ENCODE data around the gene CTRB2.
"Not testable (repeated sequence)": the region's sequence is repeated elsewhere in the genome, so short reads cannot be mapped to it uniquely, and the experiment has no call there.

CTRB2 gene

GRCh38 chr16:75206749-75207451, at the start of gene CTRB2:
Gene CTRB2 (minus strand): TSS chr16:75207161. CDS start chr16:75207141, 20 bp downstream.
- no peak for DNase-seq

DNA sequence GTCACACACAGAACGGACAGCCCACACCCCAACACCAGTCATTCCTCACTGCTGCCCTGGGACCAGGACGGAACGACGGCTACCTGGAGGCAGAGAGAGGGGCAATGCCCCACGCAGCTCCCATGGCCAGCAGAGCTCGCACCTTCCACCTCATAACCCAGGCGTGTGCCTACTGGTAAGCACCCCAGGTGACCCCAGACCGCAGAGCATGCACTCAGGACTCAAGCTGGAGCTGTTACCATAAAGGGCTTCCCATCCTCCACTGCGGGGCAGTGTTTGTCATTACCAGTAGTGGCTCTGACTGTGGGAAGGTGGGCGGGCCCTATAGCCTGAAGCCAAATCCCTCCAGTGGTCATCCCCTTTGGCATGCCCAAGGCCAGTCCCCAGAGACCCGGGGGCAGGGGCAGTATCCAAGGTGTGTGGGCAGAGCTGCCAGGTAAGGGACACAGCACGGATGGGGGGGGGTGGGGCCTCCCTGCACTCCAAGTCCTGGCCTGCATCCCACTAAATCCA, 49.2 kb upstream of the CTRB2 start:
- no peak for DNase-seq

DNA sequence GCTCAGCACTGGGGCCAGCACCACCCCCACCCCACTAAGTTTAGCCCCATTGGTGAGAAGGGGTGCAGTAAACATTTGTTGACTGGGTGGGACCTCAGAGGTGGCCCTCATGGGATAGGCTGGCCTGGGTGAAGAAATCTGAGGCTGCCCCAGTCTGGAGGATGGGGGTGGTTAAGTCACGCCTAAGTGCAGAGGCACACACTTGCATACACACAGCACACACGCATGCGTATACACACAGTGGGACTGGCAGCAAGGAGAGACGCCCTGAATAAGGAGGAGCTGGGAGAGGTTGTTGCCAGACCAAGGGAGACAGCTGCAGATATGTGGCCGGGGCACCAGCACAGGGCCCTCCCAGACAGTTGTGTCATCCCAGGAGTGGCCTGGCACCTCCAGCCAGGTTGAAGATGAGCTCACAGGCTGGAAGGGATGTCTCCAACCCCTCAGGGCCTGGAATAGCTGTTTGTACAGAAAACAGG, 47.4 kb upstream of the CTRB2 start:
- DNase-seq = peak; percentile 86

GRCh38 chr16:75252946-75253911, 46.3 kb upstream of the CTRB2 start:
- peak; percentile 94 for DNase-seq

- no peak for DNase-seq
Measured at GRCh38 chr16:75252049-75252864, 45.3 kb upstream of the CTRB2 start.

DNA sequence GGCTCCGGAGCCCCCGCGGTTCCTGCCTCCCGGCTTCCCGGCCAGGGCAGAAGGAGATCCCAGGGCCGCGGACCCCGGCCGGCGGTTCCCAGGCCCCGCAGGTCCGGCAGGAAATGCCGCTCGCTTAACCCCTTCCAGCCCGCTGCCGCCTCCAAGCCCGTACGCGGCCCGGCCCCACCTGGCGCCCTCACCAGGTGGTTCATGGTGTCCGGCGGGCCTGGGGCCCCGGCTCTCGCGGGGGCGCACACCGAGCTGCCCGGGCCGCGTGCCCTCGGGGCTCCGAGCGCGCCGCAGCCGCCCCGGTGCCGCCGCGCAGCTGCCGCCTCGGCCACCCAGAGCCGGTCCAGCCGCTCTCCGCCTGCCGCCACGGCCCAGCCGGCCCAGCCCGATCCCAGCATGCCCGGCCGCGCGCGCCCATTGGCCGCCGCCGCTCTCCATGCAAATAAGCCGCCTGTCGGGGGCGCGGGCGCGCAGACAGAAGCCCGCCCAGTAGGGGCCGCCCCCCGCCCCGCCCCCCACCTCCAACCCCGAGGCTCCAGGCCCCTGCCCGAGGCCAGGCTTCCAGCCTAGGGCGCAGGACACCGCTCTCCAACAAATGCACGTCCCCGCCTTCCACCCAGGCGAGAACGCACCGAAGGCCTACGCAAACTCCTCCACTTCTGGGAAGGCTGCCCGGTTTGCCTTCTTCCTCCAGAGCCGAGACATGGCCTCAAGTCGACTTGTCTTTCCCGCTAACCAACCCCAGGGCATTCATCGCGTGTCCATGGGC, 44.5 kb upstream of the CTRB2 start, which contains the start of gene BCAR1:
BCAR1 (minus strand) TSS at position 345 of the 769 bp plus-strand sequence; CDS start at position 203, 142 bp downstream.
- DNase-seq = peak; percentile 93

DNA sequence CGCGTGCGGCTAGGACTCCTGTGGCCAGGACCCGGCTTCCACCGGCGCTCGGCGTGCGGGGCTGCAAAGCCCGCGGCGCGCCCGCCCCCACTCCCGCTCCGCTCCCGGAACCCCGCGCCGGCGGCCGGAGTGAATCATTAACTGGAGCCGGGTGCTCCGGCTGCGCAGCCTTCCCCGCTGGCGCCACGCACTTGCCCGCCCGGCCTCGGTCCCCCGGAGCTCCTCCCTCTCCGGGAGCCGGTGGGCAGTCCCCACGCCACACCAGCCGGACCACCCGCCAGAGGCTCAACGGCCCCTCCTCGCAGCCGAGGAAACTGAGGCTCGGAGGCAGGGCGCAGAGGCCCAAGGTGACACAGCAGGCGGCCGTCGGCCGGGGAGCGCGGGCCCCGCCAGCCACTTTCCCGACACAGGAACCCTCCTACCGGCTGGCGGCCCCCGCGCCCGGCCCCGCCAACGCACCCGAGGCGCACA, 43.9 kb upstream of the CTRB2 start:
- DNase-seq = no peak

GRCh38 chr16:75250089-75250808, 43.3 kb upstream of the CTRB2 start:
- DNase-seq = peak; percentile 46

DNA sequence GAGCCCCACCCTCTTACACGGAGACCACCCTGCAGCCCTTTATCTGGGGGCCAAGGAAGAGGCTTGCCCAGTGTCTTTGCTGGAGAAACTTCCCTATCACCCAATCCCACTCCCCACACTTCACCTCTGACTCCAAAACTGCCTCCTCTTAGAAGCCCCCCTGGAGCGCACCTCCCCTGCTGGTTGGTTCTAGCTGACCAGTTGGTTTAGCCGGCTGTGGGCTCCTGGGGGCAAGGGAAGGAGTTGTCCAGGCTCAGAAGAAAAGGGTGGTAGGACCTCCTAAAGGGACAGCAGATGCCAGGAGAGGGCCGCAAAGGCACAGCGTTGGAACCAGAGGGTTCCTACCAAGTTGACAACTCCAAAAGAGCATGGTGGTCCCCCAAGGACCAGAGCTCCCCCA, 42.5 kb upstream of the CTRB2 start:
- no peak for DNase-seq

- DNase-seq = no peak
Measured at GRCh38 chr16:75248536-75249380, 41.8 kb upstream of the CTRB2 start.

- DNase-seq = no peak
Measured at GRCh38 chr16:75248142-75248535, 41.2 kb upstream of the CTRB2 start.

GRCh38 chr16:75247249-75247648, 40.3 kb upstream of the CTRB2 start:
- no peak for DNase-seq

- peak; percentile 58 for DNase-seq
Measured at GRCh38 chr16:75246504-75247205, 39.7 kb upstream of the CTRB2 start.

GRCh38 chr16:75244844-75245758, 38.1 kb upstream of the CTRB2 start:
- DNase-seq = peak; percentile 99

- DNase-seq = peak; percentile 86
Measured at GRCh38 chr16:75244225-75244809, 37.4 kb upstream of the CTRB2 start.

- no peak for DNase-seq
Measured at GRCh38 chr16:75243667-75244224, 36.8 kb upstream of the CTRB2 start.

- not testable (repeated sequence) for DNase-seq
Measured at GRCh38 chr16:75242436-75243078, 35.6 kb upstream of the CTRB2 start.

All from EL (cell line).